K562 (cell line): ENCODE measurements around the gene GPRIN1.

Source experiments
- BDP1 ChIP-seq: IDR thresholded peaks from 3 replicates; pipeline ENCODE4 v1.6.1; 2011; ENCODE audit not compliant: insufficient read length, insufficient read depth
- CTCF ChIP-seq, 3 experiments: IDR thresholded peaks in 2 of 3; conservative IDR thresholded peaks in 1 of 3; 2 replicates each; pipeline ENCODE4 v1.5.1; 2011 to 2012; ENCODE audit warnings: low read length in 3 of 3, mild to moderate bottlenecking in 3 of 3, control low read depth in 2 of 3, improper control_type of control experiment in 1 of 3, inconsistent platforms in 1 of 3, low read depth in 1 of 3, mixed read lengths in 1 of 3, moderate library complexity in 1 of 3; ENCODE audit not compliant: insufficient read depth in 2 of 3
- GATA2 ChIP-seq: sonication (generic); formaldehyde crosslinking; IDR thresholded peaks from 2 replicates; pipeline ENCODE4 v1.4.0; 2020; ENCODE audit warnings: mild to moderate bottlenecking, missing genetic modification reagents
- NFRKB ChIP-seq: fragments of 450-650 bp; IDR thresholded peaks from 2 replicates; pipeline ENCODE4 v1.6.1; 2016; ENCODE audit warnings: low read depth
- POLR2A ChIP-seq: fragments of 450-650 bp; conservative IDR thresholded peaks from 2 replicates; pipeline ENCODE4 v1.6.1; 2016
- TAF15 ChIP-seq: fragments of 200-400 bp; formaldehyde crosslinking; IDR thresholded peaks from 2 replicates; pipeline ENCODE4 v1.6.1; 2017; ENCODE audit warnings: mild to moderate bottlenecking, low read depth, low read length, moderate library complexity
- ZNF717 ChIP-seq: fragments of 250-450 bp; sonication (Bioruptor Pico); IDR thresholded peaks from 2 replicates; pipeline ENCODE4 v1.5.0; 2021

- no peak for TF ChIP-seq BDP1
- TF ChIP-seq POLR2A, result no peak
- no peak for TF ChIP-seq NFRKB
- TF ChIP-seq CTCF (IDR thresholded peaks at IDR 0.05 in 2 of 3, conservative IDR thresholded peaks at IDR 0.05 in 1 of 3; ENCODE audit: insufficient read depth in 2 of 3, low read depth in 1 of 3, low read length in 3 of 3), result no peak
- TF ChIP-seq GATA2 (CRISPR knock-in tag), result no peak
- TF ChIP-seq ZNF717, result no peak
- TF ChIP-seq TAF15, result no peak
Measured at GRCh38 chr5:176552332-176552869, 57.6 kb downstream of the GPRIN1 start.
